PC-3 (cell line): Measurements from ENCODE around the gene JAZF1.

Experiments
- EZH2phosphoT487 ChIP-seq: fragments of 300-600 bp; sonication (generic); IDR thresholded peaks from 2 replicates; pipeline ENCODE4 v1.6.1; 2018; ENCODE audit warnings: mild to moderate bottlenecking, antibody characterized with exemption, low read length, borderline replicate concordance
- TF ChIP-seq, protein P1 (sequence below): fragments of 300-600 bp; sonication (generic); conservative IDR thresholded peaks from 2 replicates; pipeline ENCODE4 v1.5.1; 2017; ENCODE audit warnings: antibody characterized with exemption, low read depth, mild to moderate bottlenecking, low read length

- no peak for TF ChIP-seq EZH2phosphoT487
- TF ChIP-seq, protein P1, sequence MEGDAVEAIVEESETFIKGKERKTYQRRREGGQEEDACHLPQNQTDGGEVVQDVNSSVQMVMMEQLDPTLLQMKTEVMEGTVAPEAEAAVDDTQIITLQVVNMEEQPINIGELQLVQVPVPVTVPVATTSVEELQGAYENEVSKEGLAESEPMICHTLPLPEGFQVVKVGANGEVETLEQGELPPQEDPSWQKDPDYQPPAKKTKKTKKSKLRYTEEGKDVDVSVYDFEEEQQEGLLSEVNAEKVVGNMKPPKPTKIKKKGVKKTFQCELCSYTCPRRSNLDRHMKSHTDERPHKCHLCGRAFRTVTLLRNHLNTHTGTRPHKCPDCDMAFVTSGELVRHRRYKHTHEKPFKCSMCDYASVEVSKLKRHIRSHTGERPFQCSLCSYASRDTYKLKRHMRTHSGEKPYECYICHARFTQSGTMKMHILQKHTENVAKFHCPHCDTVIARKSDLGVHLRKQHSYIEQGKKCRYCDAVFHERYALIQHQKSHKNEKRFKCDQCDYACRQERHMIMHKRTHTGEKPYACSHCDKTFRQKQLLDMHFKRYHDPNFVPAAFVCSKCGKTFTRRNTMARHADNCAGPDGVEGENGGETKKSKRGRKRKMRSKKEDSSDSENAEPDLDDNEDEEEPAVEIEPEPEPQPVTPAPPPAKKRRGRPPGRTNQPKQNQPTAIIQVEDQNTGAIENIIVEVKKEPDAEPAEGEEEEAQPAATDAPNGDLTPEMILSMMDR, result no peak
These were observed 56.2 kb downstream of the JAZF1 start for GRCh38 chr7:28124413-28124812.
